Testis (tissue), 3 donors: ENCODE results near the gene PFKL. TPM values are rescaled to one million over a fixed set of nuclear protein-coding genes. Genes with fewer than 3 reads are reported as not detected.

ENCODE experiments used
- DNase-seq: peaks from one replicate; pipeline ENCODE4 v3.0.0-alpha.2; 2019
- H3K27ac ChIP-seq, 2 donors: fragments of 200-600 bp; sonication (generic); one replicate each; pipeline ENCODE4 v1.5.1; 2019
- H3K27me3 ChIP-seq: fragments of 200-600 bp; sonication (generic); one replicate; pipeline ENCODE4 v1.5.1; 2019
- H3K36me3 ChIP-seq: fragments of 200-600 bp; sonication (generic); one replicate; pipeline ENCODE4 v1.5.1; 2017; ENCODE audit warnings: low read depth; ENCODE audit errors: missing control alignments
- H3K4me1 ChIP-seq: fragments of 200-600 bp; sonication (generic); one replicate; pipeline ENCODE4 v1.5.1; 2019
- H3K4me3 ChIP-seq, 2 donors: fragments of 200-600 bp; sonication (generic); one replicate each; pipeline ENCODE4 v1.5.1; 2017 to 2019
- H3K9me3 ChIP-seq: fragments of 200-600 bp; sonication (generic); one replicate; pipeline ENCODE4 v1.5.1; 2017
- CTCF ChIP-seq, 3 experiments: fragments of 450-650 bp in 2 of 3; fragments of 200-600 bp in 1 of 3; sonication (generic) in 1 of 3; IDR thresholded peaks; one replicate each; pipeline ENCODE4 v1.5.1; 2016 to 2019; ENCODE audit warnings: antibody characterized with exemption in 3 of 3, mild to moderate bottlenecking in 2 of 3, moderate library complexity in 1 of 3
- POLR2A ChIP-seq: fragments of 450-650 bp; IDR thresholded peaks from one replicate; pipeline ENCODE4 v1.6.1; 2017; ENCODE audit warnings: antibody characterized with exemption, mild to moderate bottlenecking, moderate library complexity
- WGBS, 2 donors: methylation state at CpG; one replicate each; pipeline ENCODE4 v1.1.5; 2018; 5-methylcytosine and 5-hydroxymethylcytosine counted together
- intact Hi-C: fragments of 100-400 bp; cut with DNase I; formaldehyde crosslinking; loops from one replicate; pipeline ENCODE4 v1.15.1; 2023; ENCODE audit warnings: low total_unique reads
- polyA plus RNA-seq: library from polyadenylated mRNA; stranded (reverse); fragments of 350-450 nt; fragmentation: Illumina TruSeq; extraction: RNeasy Lipid Tissue Mini Kit (QIAGEN cat#74804); gene quantifications from one replicate; pipeline ENCODE4 v1.2.3, GENCODE V29; 2014; ENCODE audit warnings: low read depth, low replicate concordance; ENCODE audit not compliant: insufficient read depth
- total RNA-seq, 2 donors: library from RNA; depleted of rRNA; stranded (reverse); fragments of >200 nt; gene quantifications; one replicate each; pipeline ENCODE4 v1.2.3, GENCODE V29; 2016

PFKL gene
- total and polyA plus RNA-seq, 3 donors from 2014 or later, result 132 to 298 (median 213) TPM

GRCh38 chr21:44329971-44330681 is 30.3 kb downstream of the PFKL start:
- H3K4me1 ChIP-seq, result peaks cover 3% of the 10 kb centered on the region
- H3K27me3 ChIP-seq, result no peaks in the 10 kb centered on the region
- H3K27ac ChIP-seq, result no peak overlapping the region
- H3K36me3 ChIP-seq, result no peaks in the 10 kb centered on the region
- 92% methylated on average over 12 to 36 of the region's 44 CpGs for WGBS, 2 donors
- H3K9me3 ChIP-seq, result no peaks in the 10 kb centered on the region
- TF ChIP-seq POLR2A, result no peak
- TF ChIP-seq CTCF (IDR thresholded peaks at IDR 0.05), result no peak
- no peak overlapping the region for H3K4me3 ChIP-seq
- intact Hi-C loops, result no loop called here
- no peak for DNase-seq

DNA sequence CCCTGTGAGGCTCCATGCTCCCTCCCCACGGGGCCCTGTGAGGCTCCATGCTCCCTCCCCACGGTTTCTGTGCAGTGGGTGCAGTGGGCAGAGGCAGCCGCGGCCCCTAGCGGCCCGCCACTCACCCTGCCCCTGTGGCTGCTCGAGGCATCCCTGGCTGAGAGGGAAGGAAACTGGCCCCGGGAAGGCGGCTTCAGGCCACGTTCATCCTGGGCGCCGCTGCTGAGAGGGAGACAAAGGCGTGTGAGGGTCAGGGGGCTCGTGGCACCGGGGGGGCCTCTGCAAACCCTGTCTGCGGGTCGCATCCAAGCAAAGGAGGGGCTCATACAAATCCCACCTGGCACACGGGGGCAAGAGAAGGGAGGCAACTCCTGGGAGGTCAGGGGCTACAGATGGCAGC is 30.8 kb downstream of the PFKL start:
- no peak overlapping the region for H3K27ac ChIP-seq
- no peak for DNase-seq
- H3K9me3 ChIP-seq, result no peaks in the 10 kb centered on the region
- no peak for TF ChIP-seq CTCF (IDR thresholded peaks at IDR 0.05)
- TF ChIP-seq POLR2A, result no peak
- no peak overlapping the region for H3K4me3 ChIP-seq
- H3K27me3 ChIP-seq, result no peaks in the 10 kb centered on the region
- H3K36me3 ChIP-seq, result no peaks in the 10 kb centered on the region
- 86 to 90% methylated on average over 11 to 18 of the region's 18 CpGs for WGBS, 2 donors
- peaks cover under 1% of the 10 kb centered on the region for H3K4me1 ChIP-seq
- intact Hi-C loops, result no loop called here

- H3K4me1 ChIP-seq, result no peaks in the 10 kb centered on the region
- H3K4me3 ChIP-seq, result no peak overlapping the region
- no peaks in the 10 kb centered on the region for H3K9me3 ChIP-seq
- H3K36me3 ChIP-seq, result no peaks in the 10 kb centered on the region
- WGBS, 2 donors, result 90% methylated on average over 16 of the region's 16 CpGs; no CpG with 5 or more reads in 1 of the 2 donors
- no peak for DNase-seq
- intact Hi-C loops, result no loop called here
- no peak overlapping the region for H3K27ac ChIP-seq
- no peak for TF ChIP-seq POLR2A
- TF ChIP-seq CTCF (IDR thresholded peaks at IDR 0.05), result no peak
- no peaks in the 10 kb centered on the region for H3K27me3 ChIP-seq
Observed at GRCh38 chr21:44331209-44331608, 31.4 kb downstream of the PFKL start.

DNA sequence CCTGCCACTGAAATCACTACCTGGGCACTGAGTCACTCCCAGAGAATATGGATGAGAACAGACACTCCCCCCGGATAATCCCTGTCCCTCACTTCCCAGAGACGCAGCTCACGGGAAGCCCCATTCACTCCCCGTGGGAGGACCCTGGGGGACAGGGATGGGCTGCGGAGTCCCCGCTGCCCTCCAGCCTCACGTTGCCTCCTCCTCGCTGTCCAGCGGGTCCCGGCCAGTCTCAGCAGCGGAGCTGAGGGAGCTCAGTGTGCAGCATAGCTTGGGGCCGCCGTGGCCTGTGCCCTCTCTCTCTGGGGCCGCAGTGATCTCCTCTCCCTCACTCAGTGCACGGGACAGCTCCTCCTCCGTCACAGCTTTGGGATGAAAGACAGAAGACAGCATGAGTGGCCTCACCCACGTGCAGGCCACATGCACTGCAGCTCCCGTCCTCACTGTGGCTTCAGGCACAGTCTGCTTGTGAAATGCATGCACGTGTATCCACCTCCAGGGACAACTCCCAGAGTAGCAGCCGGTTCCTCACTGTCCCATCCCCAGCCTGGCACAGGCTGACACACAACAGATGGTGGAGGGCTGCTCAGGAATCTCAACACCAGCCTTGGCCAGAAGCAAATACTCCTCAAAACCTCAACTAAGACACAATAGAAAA is 31.9 kb downstream of the PFKL start:
- H3K27ac ChIP-seq, result no peak overlapping the region
- no peaks in the 10 kb centered on the region for H3K36me3 ChIP-seq
- no peaks in the 10 kb centered on the region for H3K9me3 ChIP-seq
- H3K4me3 ChIP-seq, result no peak overlapping the region
- TF ChIP-seq CTCF (IDR thresholded peaks at IDR 0.05) (no peak), POLR2A (no peak)
- intact Hi-C loops, result no loop called here
- DNase-seq, result no peak
- H3K27me3 ChIP-seq, result no peaks in the 10 kb centered on the region
- 69 to 71% methylated on average over 9 to 20 of the region's 20 CpGs for WGBS, 2 donors
- peaks cover 2% of the 10 kb centered on the region for H3K4me1 ChIP-seq
